Measurements from ENCODE around the gene RNF41. TPM values are rescaled to one million over a fixed set of nuclear protein-coding genes. Genes with fewer than 3 reads are reported as not detected.

RNF41 gene
- total and polyA plus RNA-seq, 2 of the 13 experiments (the other 11 are each of a cell fraction or from before 2014, with no cell fraction given): 27.1 to 39.4 TPM

GRCh38 chr12:56161690-56162351, 59.9 kb downstream of the RNF41 start:
- Histone ChIP-seq H3K9me3 (ENCODE audit: low read length) (no peaks in the 10 kb centered on the region), H3K27me3 (ENCODE audit: control insufficient read depth in 1 of 2, insufficient read depth in 2 of 2, low read length in 2 of 2) (no peaks in the 10 kb centered on the region; a peak in 1 of 5 replicates), H3K79me2 (ENCODE audit: insufficient read depth, low read length) (peaks cover 25% of the 10 kb centered on the region), H3K4me3 (replicated peaks in 1 of 3; ENCODE audit: insufficient read depth in 1 of 3, low read depth in 2 of 3, low read length in 3 of 3) (no peak overlapping the region), H4K20me1 (ENCODE audit: insufficient read depth, low read length) (peaks cover 28% of the 10 kb centered on the region), H3K4me1 (ENCODE audit: insufficient read depth, low read length) (peaks cover 36% of the 10 kb centered on the region), H3K36me3 (replicated peaks in 1 of 2; ENCODE audit: control insufficient read depth in 1 of 2, insufficient read depth in 2 of 2, low read length in 2 of 2) (peaks cover 29 to 56% of the 10 kb centered on the region in 2 experiments), H3K9ac (ENCODE audit: insufficient read depth, low read depth, low read length) (no peak overlapping the region), H2AFZ (ENCODE audit: low read length) (no peak overlapping the region), H3K4me2 (ENCODE audit: low read depth, low read length) (no peak overlapping the region), H3K27ac (ENCODE audit: extremely low read length, insufficient read depth, low read length) (no peak overlapping the region)
- FAIRE-seq (no peak), ATAC-seq (no peak), DNase-seq (ENCODE audit: low spot score) (no peak)
- intact Hi-C loops (cut with micrococcal nuclease; ENCODE audit: unreplicated experiment): no loop called here
- ChIA-PET POLR2A (interaction anchor here (0.8 to 3.3 kb wide), 11 partner anchors 10 to 60 kb away, joined by 3 to 20 read pairs (median 6); partner anchors contain the start of genes ESYT1, MYL6B, RNF41 and SMARCC2), CTCF (ENCODE audit: low intra/inter-chr PET ratio, low total read pairs) (no interaction called here)
- no TSS peak for BruUV-seq (replicated peaks)
- in situ Hi-C loops (cut with HindIII; ENCODE audit: extremely low pct_ligation_motif_present, low pct_unique_long_range_greater_than_20kb): no loop called here
- WGBS (ENCODE audit: low lambda C conversion rate): 97% methylated on average over 10 of the region's 10 CpGs
- TF ChIP-seq HDAC1 (CRISPR knock-in tag; IDR thresholded peaks at IDR 0.05) (no peak), RNF2 (conservative IDR thresholded peaks at IDR 0.05; ENCODE audit: low read depth) (no peak), RBM22 (optimal IDR thresholded peaks at IDR 0.05; ENCODE audit: low read length) (peak; percentile 12), REPIN1 (CRISPR knock-in tag; IDR thresholded peaks at IDR 0.05; ENCODE audit: borderline replicate concordance, low read depth) (no peak), ZNF468 (CRISPR knock-in tag; IDR thresholded peaks at IDR 0.05) (no peak), ZNF646 (CRISPR knock-in tag; IDR thresholded peaks at IDR 0.05) (no peak), RARG (CRISPR knock-in tag; IDR thresholded peaks at IDR 0.05; ENCODE audit: low read depth) (no peak), NONO (IDR thresholded peaks at IDR 0.05) (no peak), NONO (CRISPR knock-in tag; conservative IDR thresholded peaks at IDR 0.05) (no peak), TEAD3 (CRISPR knock-in tag; optimal IDR thresholded peaks at IDR 0.05; ENCODE audit: borderline replicate concordance) (no peak), TP53 (CRISPR knock-in tag; conservative IDR thresholded peaks at IDR 0.05) (no peak), ZNF230 (CRISPR knock-in tag; IDR thresholded peaks at IDR 0.05) (no peak)
- TF ChIP-seq, protein P1, sequence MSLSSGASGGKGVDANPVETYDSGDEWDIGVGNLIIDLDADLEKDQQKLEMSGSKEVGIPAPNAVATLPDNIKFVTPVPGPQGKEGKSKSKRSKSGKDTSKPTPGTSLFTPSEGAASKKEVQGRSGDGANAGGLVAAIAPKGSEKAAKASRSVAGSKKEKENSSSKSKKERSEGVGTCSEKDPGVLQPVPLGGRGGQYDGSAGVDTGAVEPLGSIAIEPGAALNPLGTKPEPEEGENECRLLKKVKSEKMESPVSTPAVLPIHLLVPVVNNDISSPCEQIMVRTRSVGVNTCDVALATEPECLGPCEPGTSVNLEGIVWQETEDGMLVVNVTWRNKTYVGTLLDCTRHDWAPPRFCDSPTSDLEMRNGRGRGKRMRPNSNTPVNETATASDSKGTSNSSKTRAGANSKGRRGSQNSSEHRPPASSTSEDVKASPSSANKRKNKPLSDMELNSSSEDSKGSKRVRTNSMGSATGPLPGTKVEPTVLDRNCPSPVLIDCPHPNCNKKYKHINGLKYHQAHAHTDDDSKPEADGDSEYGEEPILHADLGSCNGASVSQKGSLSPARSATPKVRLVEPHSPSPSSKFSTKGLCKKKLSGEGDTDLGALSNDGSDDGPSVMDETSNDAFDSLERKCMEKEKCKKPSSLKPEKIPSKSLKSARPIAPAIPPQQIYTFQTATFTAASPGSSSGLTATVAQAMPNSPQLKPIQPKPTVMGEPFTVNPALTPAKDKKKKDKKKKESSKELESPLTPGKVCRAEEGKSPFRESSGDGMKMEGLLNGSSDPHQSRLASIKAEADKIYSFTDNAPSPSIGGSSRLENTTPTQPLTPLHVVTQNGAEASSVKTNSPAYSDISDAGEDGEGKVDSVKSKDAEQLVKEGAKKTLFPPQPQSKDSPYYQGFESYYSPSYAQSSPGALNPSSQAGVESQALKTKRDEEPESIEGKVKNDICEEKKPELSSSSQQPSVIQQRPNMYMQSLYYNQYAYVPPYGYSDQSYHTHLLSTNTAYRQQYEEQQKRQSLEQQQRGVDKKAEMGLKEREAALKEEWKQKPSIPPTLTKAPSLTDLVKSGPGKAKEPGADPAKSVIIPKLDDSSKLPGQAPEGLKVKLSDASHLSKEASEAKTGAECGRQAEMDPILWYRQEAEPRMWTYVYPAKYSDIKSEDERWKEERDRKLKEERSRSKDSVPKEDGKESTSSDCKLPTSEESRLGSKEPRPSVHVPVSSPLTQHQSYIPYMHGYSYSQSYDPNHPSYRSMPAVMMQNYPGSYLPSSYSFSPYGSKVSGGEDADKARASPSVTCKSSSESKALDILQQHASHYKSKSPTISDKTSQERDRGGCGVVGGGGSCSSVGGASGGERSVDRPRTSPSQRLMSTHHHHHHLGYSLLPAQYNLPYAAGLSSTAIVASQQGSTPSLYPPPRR (CRISPR knock-in tag; IDR thresholded peaks at IDR 0.05; ENCODE audit: borderline replicate concordance): no peak

Data from HepG2 (cell line).